HK-2 (cell line): ENCODE results near the gene RPL18A.

Source experiments
- DNase-seq: peaks from one replicate; pipeline ENCODE4 v3.0.0-alpha.2; 2018; ENCODE audit not compliant: unreplicated experiment

RPL18A gene

DNA sequence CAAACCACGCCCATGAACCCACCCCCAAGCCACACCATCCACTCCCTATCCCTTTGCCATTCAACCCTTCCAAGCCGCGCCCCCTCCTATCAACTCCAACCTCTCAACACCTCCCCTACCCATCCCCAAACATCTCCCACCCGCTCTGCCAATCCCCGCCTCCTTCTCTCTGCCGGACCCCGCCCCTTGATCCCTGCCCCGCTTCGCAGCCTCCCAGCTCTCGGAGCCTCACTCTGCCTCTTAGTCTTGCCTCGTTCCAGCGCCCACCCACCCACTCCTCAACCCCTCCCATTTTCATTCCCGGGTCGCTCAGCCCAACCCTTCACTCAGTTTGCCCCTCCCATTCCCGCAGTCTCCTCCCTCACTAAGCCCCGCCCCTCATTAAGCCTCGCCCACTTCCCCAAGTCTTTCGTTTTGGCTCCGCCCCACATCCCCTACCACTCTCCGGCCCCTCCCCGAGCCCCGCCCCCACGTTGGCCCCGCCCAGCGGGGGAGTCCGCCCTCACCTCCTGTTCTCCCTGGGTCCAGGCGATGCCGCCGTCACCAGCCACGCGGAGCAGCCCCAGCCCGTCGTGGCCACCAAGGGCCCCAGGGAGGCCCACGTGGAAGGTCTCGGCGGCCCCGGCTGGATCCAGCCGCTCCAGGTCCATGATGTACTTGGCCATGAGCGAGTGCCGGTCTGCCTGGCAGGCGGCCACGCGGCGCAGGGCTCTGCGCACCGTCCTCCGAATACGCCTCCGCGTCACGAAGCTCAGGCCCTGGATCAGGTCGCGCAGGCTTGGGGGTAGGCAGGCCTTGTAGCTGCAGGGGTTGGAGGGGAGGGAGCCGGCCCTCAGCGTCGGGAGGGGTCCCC, 17.7 kb upstream of the RPL18A start:
- DNase-seq = peak; percentile 94

DNA sequence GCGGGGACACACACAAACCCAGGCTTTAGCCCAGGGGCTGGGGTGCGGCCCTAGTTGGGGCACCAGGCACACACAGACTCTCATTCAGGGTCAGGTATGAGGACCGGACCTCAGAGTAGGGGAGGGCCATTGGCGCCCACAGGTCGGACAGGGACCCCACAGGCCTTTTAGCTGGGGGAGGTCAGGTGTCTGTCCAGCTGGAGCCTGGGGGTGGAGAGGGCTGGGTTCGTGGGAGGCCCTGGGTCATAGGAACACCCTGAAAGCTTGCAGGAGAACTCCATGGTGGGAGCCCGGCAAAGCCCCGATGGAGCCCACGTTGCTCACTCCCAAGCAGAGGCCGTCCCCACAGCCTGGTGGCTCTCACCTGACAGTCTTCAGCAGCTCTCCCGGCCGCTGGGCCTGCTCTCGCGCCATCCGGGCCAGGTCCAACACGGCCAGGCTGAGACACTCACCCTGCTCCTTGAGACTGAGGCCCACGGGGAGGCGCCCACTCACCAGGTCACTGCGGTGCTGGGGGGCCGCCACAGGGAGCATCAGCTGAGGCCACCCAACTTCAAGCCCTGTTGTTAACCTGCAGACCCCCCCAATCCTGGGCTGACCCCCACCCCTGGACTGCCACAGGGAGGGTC, 16.9 kb upstream of the RPL18A start:
- DNase-seq = no peak

- no peak for DNase-seq
Measured at GRCh38 chr19:17843292-17843827, 16.4 kb upstream of the RPL18A start.

- no peak for DNase-seq
Measured at GRCh38 chr19:17843908-17844490, 15.7 kb upstream of the RPL18A start.

DNA sequence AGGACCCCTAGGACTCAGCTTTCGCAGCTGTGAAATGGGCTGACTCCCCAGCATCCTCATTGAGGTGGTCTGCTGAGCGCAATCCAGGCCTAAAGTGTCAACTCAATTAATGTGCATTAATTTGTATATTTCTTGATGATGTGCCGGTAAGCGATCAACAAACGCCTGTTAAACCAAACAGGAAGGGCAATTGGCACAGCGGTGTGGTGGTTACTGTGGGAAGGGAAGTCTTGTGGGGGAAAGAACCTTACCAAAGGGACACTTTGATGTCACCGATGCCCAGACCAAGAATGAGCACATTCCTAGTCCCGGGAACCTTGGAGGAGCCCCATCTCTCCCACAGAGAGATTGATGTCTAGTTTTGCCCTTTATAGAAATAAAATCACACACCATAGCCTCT, 13.6 kb upstream of the RPL18A start:
- no peak for DNase-seq

DNA sequence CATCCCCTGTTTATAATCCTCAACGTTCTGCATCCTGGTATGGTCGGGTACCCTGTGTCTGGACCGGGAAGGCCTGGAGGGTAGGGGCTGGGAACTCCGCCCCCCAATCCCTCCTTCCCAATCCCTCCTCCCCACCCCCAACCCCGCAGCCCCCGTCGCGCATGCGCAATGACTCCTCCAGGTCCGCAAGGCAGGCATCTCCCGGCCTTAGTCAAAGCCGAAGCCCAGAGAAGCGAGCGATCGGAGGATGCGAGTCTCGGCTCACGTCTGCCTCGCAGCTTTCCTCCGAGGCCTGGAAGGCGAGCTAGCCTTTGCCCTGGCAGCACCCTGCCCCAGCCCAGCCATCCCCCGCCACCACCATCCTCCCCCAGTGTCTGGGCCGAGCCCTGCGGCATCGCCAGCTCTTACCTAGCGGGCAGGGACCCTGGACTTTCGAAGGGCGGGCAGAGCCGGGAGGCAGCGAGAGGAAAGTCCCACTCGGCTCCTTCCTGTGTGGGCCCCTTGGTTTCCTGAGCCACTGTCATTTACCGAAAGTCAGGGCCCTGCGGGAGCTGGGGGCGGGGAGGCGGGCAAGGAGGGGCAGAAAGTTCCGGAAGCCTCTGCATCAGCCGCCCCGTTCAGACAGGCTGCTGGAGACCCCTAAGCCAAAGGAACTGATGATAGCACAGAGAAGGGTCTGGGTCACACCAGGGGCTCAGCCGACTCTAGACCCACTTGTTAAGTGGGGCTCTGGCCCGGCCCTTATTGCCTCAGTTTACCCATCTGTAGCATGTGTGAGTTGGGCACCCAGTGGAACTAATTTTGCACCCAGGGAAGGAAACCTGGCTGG, 12.0 kb upstream of the RPL18A start, which contains the start of gene JAK3:
JAK3 (minus strand) TSS at position 445 of the 829 bp plus-strand sequence. CDS start 3,565 bp downstream, outside the sequence.
- DNase-seq = peak; percentile 59

GRCh38 chr19:17848595-17849292, 11.0 kb upstream of the RPL18A start:
- DNase-seq = no peak

GRCh38 chr19:17854061-17854460, 5.6 kb upstream of the RPL18A start:
- no peak for DNase-seq

- DNase-seq = peak; percentile 90
Measured at GRCh38 chr19:17855280-17856152, 4.2 kb upstream of the RPL18A start.

GRCh38 chr19:17860331-17860992, 752 bp downstream of the RPL18A start:
- DNase-seq = no peak

DNA sequence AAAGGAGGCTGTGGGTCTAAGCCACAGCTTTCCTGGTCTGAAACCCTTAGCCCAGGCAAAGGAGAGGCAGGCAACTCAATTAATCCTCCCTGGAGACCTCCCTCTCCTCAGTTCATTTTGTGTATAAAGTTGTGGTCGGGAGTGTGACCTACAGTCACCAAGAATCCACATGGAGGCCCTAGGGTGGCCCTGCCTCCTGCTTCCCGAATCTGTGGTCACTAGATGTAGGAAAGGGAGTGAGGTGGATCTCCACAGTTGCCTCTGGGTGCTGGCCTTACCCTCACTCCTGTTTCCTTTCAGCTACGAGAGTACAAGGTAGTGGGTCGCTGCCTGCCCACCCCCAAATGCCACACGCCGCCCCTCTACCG, 1.3 kb downstream of the RPL18A start:
- no peak for DNase-seq

GRCh38 chr19:17861542-17862402, 2.1 kb downstream of the RPL18A start:
- DNase-seq = no peak

- no peak for DNase-seq
Measured at GRCh38 chr19:17862711-17863519, 3.2 kb downstream of the RPL18A start.

DNA sequence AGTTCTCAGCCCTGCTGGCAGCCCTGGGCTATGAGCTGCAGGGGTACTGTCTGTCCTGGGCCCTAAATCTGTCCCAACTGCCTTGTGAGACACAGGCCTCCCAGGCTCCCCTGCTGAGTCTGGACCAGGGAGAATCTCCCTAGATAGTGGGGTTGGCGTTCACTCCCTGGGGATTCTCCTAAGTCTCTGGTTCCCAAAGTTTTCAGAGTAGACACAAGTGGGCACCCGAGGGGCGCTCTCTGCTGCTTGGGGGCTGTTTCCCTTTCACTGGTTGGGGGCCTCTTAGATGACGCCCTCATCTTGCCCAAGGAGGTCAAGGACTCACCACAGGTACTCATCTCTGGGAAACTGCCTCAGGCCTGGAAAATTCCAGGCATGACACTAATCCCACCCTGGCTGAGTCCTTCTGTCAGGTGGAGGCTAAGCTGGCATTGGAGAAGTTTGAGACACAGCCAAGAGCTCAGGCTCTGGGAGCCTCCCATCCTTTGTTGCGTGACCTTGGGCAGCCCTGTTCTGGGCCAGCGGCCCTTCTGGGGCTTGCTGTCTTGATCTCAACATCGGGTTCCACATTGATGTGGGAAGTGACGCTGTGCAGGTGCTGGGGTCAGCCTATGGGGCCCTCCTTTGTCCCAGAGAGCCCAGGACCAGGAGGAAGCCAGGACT, 3.9 kb downstream of the RPL18A start:
- no peak for DNase-seq

GRCh38 chr19:17865364-17866311, 5.9 kb downstream of the RPL18A start:
- peak; percentile 54 for DNase-seq
